Measurements from ENCODE around the gene SNX25. TPM values are rescaled to one million over a fixed set of nuclear protein-coding genes. Genes with fewer than 3 reads are reported as not detected.
"Not testable (repeated sequence)": the region's sequence is repeated elsewhere in the genome, so short reads cannot be mapped to it uniquely, and the experiment has no call there.

The SNX25 gene
- total RNA-seq, 4 donors from 2014 or later: 7.1 to 113 (median 20.9) TPM

GRCh38 chr4:185235119-185235842 lies 25.9 kb downstream of the SNX25 start:
- intact Hi-C loops (cut with DNase I; ENCODE audit: low total_unique reads): no loop called here
- TF ChIP-seq CTCF (IDR thresholded peaks at IDR 0.05) (no peak), POLR2A (IDR thresholded peaks at IDR 0.05) (no peak)
- no peaks in the 10 kb centered on the region for H3K36me3 ChIP-seq
- H3K27ac ChIP-seq: peak overlapping the region in 1 of 2 donors; percentile 64
- peaks cover 0 to 5% of the 10 kb centered on the region in 2 donors for H3K4me1 ChIP-seq
- no peaks in the 10 kb centered on the region for H3K27me3 ChIP-seq
- no peak overlapping the region for H3K4me3 ChIP-seq
- DNase-seq: no peak
- H3K9me3 ChIP-seq: no peaks in the 10 kb centered on the region

- H3K9me3 ChIP-seq: no peaks in the 10 kb centered on the region
- no peak overlapping the region for H3K4me3 ChIP-seq
- H3K4me1 ChIP-seq: peaks cover 0 to 5% of the 10 kb centered on the region in 2 donors
- peak overlapping the region in 1 of 2 donors; percentile 64 for H3K27ac ChIP-seq
- DNase-seq: no peak
- H3K36me3 ChIP-seq: no peaks in the 10 kb centered on the region
- intact Hi-C loops (cut with DNase I; ENCODE audit: low total_unique reads): no loop called here
- TF ChIP-seq POLR2A (IDR thresholded peaks at IDR 0.05) (no peak), CTCF (IDR thresholded peaks at IDR 0.05) (no peak)
- no peaks in the 10 kb centered on the region for H3K27me3 ChIP-seq
Observed at GRCh38 chr4:185235843-185236503, 26.6 kb downstream of the SNX25 start.

- Histone ChIP-seq H3K4me1 (peaks cover 0 to 5% of the 10 kb centered on the region in 2 donors), H3K27ac (peak overlapping the region in 1 of 2 donors; percentile 64), H3K4me3 (no peak overlapping the region), H3K36me3 (no peaks in the 10 kb centered on the region), H3K27me3 (no peaks in the 10 kb centered on the region), H3K9me3 (no peaks in the 10 kb centered on the region)
- DNase-seq: no peak
- intact Hi-C loops (cut with DNase I; ENCODE audit: low total_unique reads): no loop called here
- TF ChIP-seq POLR2A (IDR thresholded peaks at IDR 0.05) (no peak), CTCF (IDR thresholded peaks at IDR 0.05) (no peak)
Observed at GRCh38 chr4:185237175-185237574, 27.8 kb downstream of the SNX25 start.

GRCh38 chr4:185238215-185238681 lies 28.9 kb downstream of the SNX25 start:
- intact Hi-C loops (cut with DNase I; ENCODE audit: low total_unique reads): no loop called here
- Histone ChIP-seq H3K4me3 (no peak overlapping the region), H3K27me3 (no peaks in the 10 kb centered on the region), H3K36me3 (no peaks in the 10 kb centered on the region), H3K9me3 (no peaks in the 10 kb centered on the region), H3K27ac (no peak overlapping the region), H3K4me1 (peaks cover 0 to 5% of the 10 kb centered on the region in 2 donors)
- DNase-seq: no peak
- TF ChIP-seq CTCF (IDR thresholded peaks at IDR 0.05) (no peak), POLR2A (IDR thresholded peaks at IDR 0.05) (no peak)

GRCh38 chr4:185238750-185239149 lies 29.4 kb downstream of the SNX25 start:
- Histone ChIP-seq H3K9me3 (no peaks in the 10 kb centered on the region), H3K27me3 (no peaks in the 10 kb centered on the region), H3K4me3 (no peak overlapping the region), H3K27ac (no peak overlapping the region), H3K36me3 (no peaks in the 10 kb centered on the region), H3K4me1 (peaks cover 0 to 5% of the 10 kb centered on the region in 2 donors)
- intact Hi-C loops (cut with DNase I; ENCODE audit: low total_unique reads): no loop called here
- TF ChIP-seq CTCF (IDR thresholded peaks at IDR 0.05): no peak
- no peak for TF ChIP-seq POLR2A (IDR thresholded peaks at IDR 0.05)
- no peak for DNase-seq

GRCh38 chr4:185240486-185240885 lies 31.1 kb downstream of the SNX25 start:
- intact Hi-C loops (cut with DNase I; ENCODE audit: low total_unique reads): not testable (repeated sequence)

More at GRCh38 chr4:185240486-185240885, 31.1 kb downstream of the SNX25 start:
- H3K4me1 ChIP-seq, H3K27me3 ChIP-seq, H3K36me3 ChIP-seq, H3K27ac ChIP-seq, DNase-seq, H3K4me3 ChIP-seq, H3K9me3 ChIP-seq: not testable (repeated sequence)
